Measurements from ENCODE around the gene IFIT1B. TPM values are rescaled to one million over a fixed set of nuclear protein-coding genes. Genes with fewer than 3 reads are reported as not detected.
"Not testable (repeated sequence)": the region's sequence is repeated elsewhere in the genome, so short reads cannot be mapped to it uniquely, and the experiment has no call there.

Gene IFIT1B
- total RNA-seq, 2 experiments from 2014 or later, result 0.15 TPM; not detected in 1

- POLR2A ChIA-PET, result interaction anchor here (1.7 to 3.1 kb wide), 2 partner anchors 20 to 289 kb away, joined by 11 to 18 read pairs; partner anchors contain the start of genes IFIT1 and KIF20B
- Mint-ChIP-seq H3K27ac (peak overlapping the region; percentile 55), H3K36me3 (ENCODE audit: low read depth) (peaks cover 84% of the 10 kb centered on the region), H3K9me3 (peaks cover 12% of the 10 kb centered on the region), H3K4me1 (peaks cover 50% of the 10 kb centered on the region), H3K4me3 (peak overlapping the region; percentile 31)
- not testable (repeated sequence) for H3K27me3 Mint-ChIP-seq
- CTCF ChIA-PET, result interaction anchor here (1.3 to 3.6 kb wide), 2 partner anchors 20 to 289 kb away, joined by 4 to 19 read pairs; partner anchors contain the start of genes IFIT1 and KIF20B
- peak; percentile 33 for DNase-seq
Measured at GRCh38 chr10:89412276-89412675, 34.4 kb downstream of the IFIT1B start.

- DNase-seq, result no peak
- Mint-ChIP-seq H3K27ac (peak overlapping the region; percentile 98), H3K36me3 (ENCODE audit: low read depth) (peaks cover 84% of the 10 kb centered on the region), H3K27me3 (no peaks in the 10 kb centered on the region), H3K4me1 (peaks cover 62% of the 10 kb centered on the region), H3K4me3 (peak overlapping the region; percentile 95), H3K9me3 (peaks cover 12% of the 10 kb centered on the region)
- ChIA-PET POLR2A (interaction anchor here (1.0 to 3.1 kb wide), 21 partner anchors 9 to 423 kb away, joined by 3 to 50 read pairs (median 5); partner anchors contain the start of genes FAS, IFIT1, IFIT2 and IFIT3), CTCF (interaction anchor here (1.3 to 3.6 kb wide), 4 partner anchors 21 to 288 kb away, joined by 3 to 19 read pairs (median 4); partner anchors contain the start of genes IFIT1 and KIF20B)
Measured at GRCh38 chr10:89413398-89413912, 35.6 kb downstream of the IFIT1B start.

DNA sequence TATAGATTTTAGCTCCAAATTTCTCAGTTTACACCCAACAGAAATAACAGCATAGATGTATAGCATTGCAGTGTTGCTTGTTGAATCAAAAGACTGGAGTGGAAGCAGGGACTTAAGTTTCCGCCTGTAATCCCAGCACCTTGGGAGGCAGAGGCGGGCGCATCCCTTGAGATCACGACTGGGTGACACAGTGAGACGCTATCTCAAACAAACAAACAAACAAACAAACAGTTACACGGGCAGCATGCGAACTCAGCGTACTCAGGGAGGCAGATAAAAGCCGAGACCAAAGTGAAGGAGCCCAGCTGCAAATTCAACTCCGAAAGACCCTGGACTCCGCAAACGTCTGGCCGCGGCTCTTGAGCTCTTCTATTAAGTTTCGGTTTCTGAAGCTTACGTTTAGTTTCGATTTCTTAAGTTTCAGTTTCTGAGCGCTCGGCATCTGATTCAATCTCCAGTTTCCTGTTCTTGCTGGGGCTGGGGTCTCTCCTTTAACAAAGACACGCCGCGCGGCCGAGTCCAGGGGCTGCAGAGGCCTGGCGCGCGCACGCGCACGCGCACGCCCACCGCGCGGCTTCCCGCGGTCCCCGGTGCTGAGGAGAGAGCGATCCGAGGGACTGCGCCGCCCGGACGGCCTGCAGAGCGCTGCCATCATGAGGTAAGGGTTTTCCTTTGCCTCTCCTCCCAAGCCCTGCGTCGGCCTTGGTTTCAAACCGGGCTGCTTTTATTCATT is 36.5 kb downstream of the IFIT1B start, which contains the start of gene IFIT5:
TSS of gene IFIT5 (plus strand) at position 423 of the 733 bp plus-strand sequence. CDS start at position 654, 231 bp downstream.
- H3K4me1 Mint-ChIP-seq, result peaks cover 63% of the 10 kb centered on the region
- peaks cover 76% of the 10 kb centered on the region for H3K36me3 Mint-ChIP-seq (ENCODE audit: low read depth)
- H3K27ac Mint-ChIP-seq, result peak within 1 kb of the TSS; percentile 98
- peak; percentile 71 for DNase-seq
- POLR2A ChIA-PET, result interaction anchor here (0.6 to 3.1 kb wide), 30 partner anchors 9 to 1552 kb away, joined by 3 to 50 read pairs (median 4); partner anchors contain the start of genes FAS, IFIT1, IFIT2 and IFIT3
- H3K4me3 Mint-ChIP-seq, result peak within 1 kb of the TSS; percentile 95
- no peaks in the 10 kb centered on the region for H3K27me3 Mint-ChIP-seq
- CTCF ChIA-PET, result interaction anchor here (0.8 to 3.6 kb wide), 7 partner anchors 12 to 229 kb away, joined by 3 to 19 read pairs (median 5); partner anchors contain the start of genes IFIT1, IFIT2, IFIT3 and LIPA
- peaks cover 12% of the 10 kb centered on the region for H3K9me3 Mint-ChIP-seq

DNA sequence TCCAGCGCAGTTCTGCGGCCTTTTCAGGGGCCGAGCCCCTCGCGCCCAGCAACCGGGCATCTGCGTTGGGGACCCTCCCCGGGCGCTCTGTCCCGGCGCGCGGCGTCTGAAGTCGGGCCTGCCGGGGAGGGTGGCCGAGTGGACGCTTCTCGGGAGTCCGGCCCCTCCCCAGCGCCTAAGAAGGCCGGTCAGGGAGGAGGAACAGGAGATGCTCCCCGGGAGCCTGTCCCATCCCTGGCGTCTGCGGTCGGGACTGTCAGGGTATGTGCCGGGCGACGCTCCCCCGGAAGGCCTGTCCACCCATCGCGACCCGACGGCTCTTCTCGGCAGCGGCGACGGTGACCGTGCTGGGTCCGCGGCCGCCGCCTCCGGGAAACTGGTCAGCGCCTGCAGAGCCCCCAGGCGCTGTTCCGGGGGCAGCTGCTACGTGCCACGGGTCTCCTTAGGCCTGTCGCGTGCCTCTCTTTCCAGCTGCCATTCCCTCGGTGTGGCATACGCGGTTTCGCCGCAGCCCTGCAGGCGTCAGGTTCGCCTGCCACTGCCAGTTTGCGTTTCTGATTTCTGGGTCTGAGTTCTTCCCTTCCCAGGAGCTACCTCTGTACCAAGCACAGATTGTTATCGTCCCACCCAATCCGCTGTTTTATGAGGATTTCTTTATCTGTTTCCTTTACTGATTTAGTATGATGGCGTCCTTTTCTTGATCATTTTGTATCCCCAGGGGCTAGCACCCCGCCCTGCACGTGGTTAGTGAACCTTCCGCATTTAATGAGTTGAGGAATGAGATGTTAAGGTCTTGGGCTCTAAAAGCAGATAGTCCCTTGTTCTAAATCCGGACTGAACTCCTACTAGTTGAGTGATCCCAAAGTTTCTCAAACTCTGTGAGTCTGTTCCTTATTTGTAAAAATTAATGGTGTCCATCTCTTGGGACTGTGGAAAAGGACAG is 37.3 kb downstream of the IFIT1B start:
- peaks cover 76% of the 10 kb centered on the region for H3K36me3 Mint-ChIP-seq (ENCODE audit: low read depth)

GRCh38 chr10:89416465-89416864 is 38.6 kb downstream of the IFIT1B start:
- Mint-ChIP-seq H3K27ac (peak overlapping the region; percentile 98), H3K9me3 (peaks cover 9% of the 10 kb centered on the region), H3K4me3 (peak overlapping the region; percentile 95), H3K36me3 (ENCODE audit: low read depth) (peaks cover 76% of the 10 kb centered on the region), H3K4me1 (peaks cover 64% of the 10 kb centered on the region), H3K27me3 (no peaks in the 10 kb centered on the region)
- ChIA-PET CTCF (interaction anchor here (0.6 kb wide), 1 partner anchor 13 kb away, joined by 3 read pairs; no protein-coding TSS in a partner anchor), POLR2A (interaction anchor here (1.3 kb wide), 1 partner anchor 285 kb away, joined by 3 read pairs; the partner anchor contains the start of gene KIF20B)
- no peak for DNase-seq

More for the DNA sequence above, 37.3 kb downstream of the IFIT1B start:
- Mint-ChIP-seq H3K9me3 (peaks cover 11% of the 10 kb centered on the region), H3K4me1 (peaks cover 66% of the 10 kb centered on the region), H3K27me3 (no peaks in the 10 kb centered on the region), H3K4me3 (peak overlapping the region; percentile 95), H3K27ac (peak overlapping the region; percentile 98)
- CTCF ChIA-PET, result interaction anchor here (1.0 to 3.6 kb wide), 7 partner anchors 23 to 281 kb away, joined by 3 to 19 read pairs (median 4); partner anchors contain the start of genes IFIT1, IFIT2, IFIT3 and LIPA
- POLR2A ChIA-PET, result interaction anchor here (0.6 to 3.1 kb wide), 23 partner anchors 8 to 1553 kb away, joined by 3 to 50 read pairs (median 4); partner anchors contain the start of genes FAS, IFIT1, IFIT2 and IFIT3
- peak; percentile 54 for DNase-seq

GRCh38 chr10:89419548-89419947 is 41.7 kb downstream of the IFIT1B start:
- ChIA-PET POLR2A (interaction anchor here (0.9 to 1.7 kb wide), 3 partner anchors 168 to 282 kb away, joined by 3 read pairs; partner anchors contain the start of genes KIF20B and LIPA), CTCF (interaction anchor here (0.6 to 2.0 kb wide), 3 partner anchors 50 to 149 kb away, joined by 3 to 7 read pairs (median 5); partner anchors contain the start of gene IFIT2)
- no peak overlapping the region for H3K27ac Mint-ChIP-seq
- DNase-seq, result no peak
- H3K9me3 Mint-ChIP-seq, result no peaks in the 10 kb centered on the region
- no peaks in the 10 kb centered on the region for H3K27me3 Mint-ChIP-seq
- H3K4me3 Mint-ChIP-seq, result peak overlapping the region; percentile 14
- peaks cover 68% of the 10 kb centered on the region for H3K36me3 Mint-ChIP-seq (ENCODE audit: low read depth)
- peaks cover 43% of the 10 kb centered on the region for H3K4me1 Mint-ChIP-seq

DNA sequence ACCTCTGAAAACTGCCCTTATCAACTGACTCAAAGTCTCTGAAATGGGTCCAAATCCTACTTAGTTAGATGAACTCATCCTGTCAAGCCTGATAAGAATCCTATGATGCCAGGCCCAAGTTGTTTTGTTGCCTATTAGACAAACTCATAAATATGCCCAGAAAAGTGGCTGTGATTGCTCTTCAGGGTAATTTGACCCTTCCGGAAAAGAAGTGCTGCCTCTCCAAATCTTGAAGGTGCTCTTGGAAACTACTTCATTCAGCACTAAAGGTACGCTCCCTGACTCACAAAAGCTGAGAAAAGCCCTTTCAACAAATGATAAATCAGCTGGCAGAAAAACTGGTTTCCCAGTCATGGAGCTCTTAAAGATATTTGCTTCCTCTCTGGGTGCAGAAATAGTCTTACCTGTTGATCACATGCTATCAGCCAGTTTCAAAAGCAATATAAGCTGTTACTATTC is 43.2 kb downstream of the IFIT1B start:
- H3K4me1 Mint-ChIP-seq, result peaks cover 36% of the 10 kb centered on the region
- H3K27me3 Mint-ChIP-seq, result no peaks in the 10 kb centered on the region
- peaks cover 58% of the 10 kb centered on the region for H3K36me3 Mint-ChIP-seq (ENCODE audit: low read depth)
- no peaks in the 10 kb centered on the region for H3K9me3 Mint-ChIP-seq
- CTCF ChIA-PET, result no interaction called here
- no peak for DNase-seq
- no peak overlapping the region for H3K4me3 Mint-ChIP-seq
- POLR2A ChIA-PET, result no interaction called here
- no peak overlapping the region for H3K27ac Mint-ChIP-seq

DNA sequence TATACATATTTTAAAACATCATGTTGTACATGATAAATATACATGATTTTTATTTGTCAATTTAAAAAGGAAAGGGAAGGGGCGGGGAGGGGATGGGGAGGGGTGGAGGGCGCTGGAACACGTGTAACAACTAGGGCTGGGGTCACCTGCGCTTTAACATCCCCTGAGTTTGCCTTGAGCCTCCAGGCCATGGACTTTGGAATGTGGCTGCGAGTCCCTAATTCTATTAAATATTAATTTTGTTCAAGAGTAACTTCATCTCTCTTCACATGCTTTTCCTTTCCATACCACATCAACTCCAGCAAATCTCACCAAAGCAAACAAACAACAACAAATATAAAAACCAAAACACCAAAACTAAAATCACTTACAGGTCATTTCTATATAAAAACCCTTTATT is 47.1 kb downstream of the IFIT1B start:
- ChIA-PET POLR2A (no interaction called here), CTCF (no interaction called here)
- Mint-ChIP-seq H3K36me3 (ENCODE audit: low read depth) (peaks cover 33% of the 10 kb centered on the region), H3K4me3 (no peak overlapping the region), H3K4me1 (peaks cover 11% of the 10 kb centered on the region), H3K27me3 (peaks cover 3% of the 10 kb centered on the region), H3K27ac (no peak overlapping the region), H3K9me3 (no peaks in the 10 kb centered on the region)
- DNase-seq, result no peak

DNA sequence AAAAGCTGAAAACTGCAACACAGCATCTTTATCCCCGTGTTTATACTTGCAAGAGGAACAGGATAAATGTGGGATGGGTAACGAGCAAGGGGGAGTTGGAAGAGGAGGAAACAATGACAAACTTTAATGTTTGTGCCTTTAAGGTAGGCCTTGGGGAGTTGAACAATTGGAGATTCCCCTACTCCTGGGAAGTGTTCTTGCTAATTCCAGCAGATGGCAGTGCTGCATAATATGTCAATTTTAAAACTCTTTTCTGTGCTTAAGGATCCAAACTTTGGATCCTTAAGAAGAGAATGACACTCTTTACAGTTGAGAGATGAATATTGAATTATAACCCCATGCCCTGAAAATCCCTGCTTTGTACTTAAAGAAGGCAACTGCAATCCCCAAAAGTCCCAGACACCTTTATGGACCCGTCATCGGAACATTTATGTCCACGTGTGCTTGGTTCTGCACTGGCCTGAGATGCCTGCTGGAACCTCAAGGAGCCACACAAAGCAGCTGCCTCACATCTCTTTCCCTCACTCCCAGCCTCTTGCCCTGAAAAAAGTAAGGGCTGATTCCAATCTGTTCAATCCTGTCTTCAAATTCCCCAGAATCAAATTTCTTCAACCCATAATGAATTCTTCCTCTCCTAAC is 48.5 kb downstream of the IFIT1B start:
- H3K9me3 Mint-ChIP-seq, result no peaks in the 10 kb centered on the region
- peaks cover 3% of the 10 kb centered on the region for H3K27me3 Mint-ChIP-seq
- H3K36me3 Mint-ChIP-seq (ENCODE audit: low read depth), result peaks cover 20% of the 10 kb centered on the region
- no peak for DNase-seq
- peaks cover 2% of the 10 kb centered on the region for H3K4me1 Mint-ChIP-seq
- ChIA-PET POLR2A (no interaction called here), CTCF (no interaction called here)
- H3K27ac Mint-ChIP-seq, result no peak overlapping the region
- H3K4me3 Mint-ChIP-seq, result no peak overlapping the region

DNA sequence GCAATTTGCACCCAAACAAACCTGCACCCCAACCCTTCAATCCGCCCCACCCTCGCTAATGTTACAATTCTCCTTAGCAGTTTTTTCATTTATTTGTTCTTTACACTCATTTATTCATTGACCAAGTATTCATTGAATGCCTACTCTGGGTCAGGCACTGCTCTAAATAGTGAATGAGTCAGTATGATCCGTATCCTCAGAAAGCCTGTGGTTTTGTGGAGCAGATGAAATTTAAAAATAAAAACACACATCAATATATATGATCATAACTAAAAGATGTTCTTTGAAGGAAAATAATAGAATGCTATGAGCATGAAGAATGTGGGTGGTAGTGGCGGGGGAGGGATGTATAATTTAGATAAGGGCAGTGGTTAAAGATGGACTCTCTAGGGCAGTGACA is 49.8 kb downstream of the IFIT1B start:
- H3K4me3 Mint-ChIP-seq, result no peak overlapping the region
- ChIA-PET CTCF (no interaction called here), POLR2A (no interaction called here)
- no peaks in the 10 kb centered on the region for H3K4me1 Mint-ChIP-seq
- no peaks in the 10 kb centered on the region for H3K9me3 Mint-ChIP-seq
- no peak for DNase-seq
- no peak overlapping the region for H3K27ac Mint-ChIP-seq
- peaks cover 3% of the 10 kb centered on the region for H3K27me3 Mint-ChIP-seq
- peaks cover 9% of the 10 kb centered on the region for H3K36me3 Mint-ChIP-seq (ENCODE audit: low read depth)

DNA sequence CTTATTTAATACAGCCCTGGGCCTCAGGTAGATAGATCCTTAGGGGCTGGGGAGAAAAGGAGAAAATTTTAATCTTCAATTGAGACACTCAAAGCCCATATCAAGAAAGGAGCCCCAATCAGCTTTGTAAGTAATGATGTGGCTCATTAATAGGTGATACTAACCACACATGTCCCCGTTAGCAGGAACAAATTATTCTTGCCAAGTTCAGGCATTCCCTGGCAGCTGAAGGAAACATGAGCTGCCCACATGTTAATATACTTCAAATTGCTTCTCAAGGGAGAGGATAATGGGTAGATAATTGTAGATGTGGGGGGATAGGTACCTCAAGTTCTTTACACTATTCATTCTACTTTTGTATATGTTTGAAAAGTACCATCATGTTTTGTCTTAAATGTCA is 51.0 kb downstream of the IFIT1B start:
- DNase-seq, result no peak
- peaks cover under 1% of the 10 kb centered on the region for H3K36me3 Mint-ChIP-seq (ENCODE audit: low read depth)
- CTCF ChIA-PET, result interaction anchor here (0.6 to 1.2 kb wide), 2 partner anchors 10 to 12 kb away, joined by 3 read pairs; no protein-coding TSS in a partner anchor
- POLR2A ChIA-PET, result interaction anchor here (0.9 kb wide), 1 partner anchor 10 kb away, joined by 3 read pairs; no protein-coding TSS in a partner anchor
- no peaks in the 10 kb centered on the region for H3K9me3 Mint-ChIP-seq
- no peaks in the 10 kb centered on the region for H3K4me1 Mint-ChIP-seq
- no peak overlapping the region for H3K27ac Mint-ChIP-seq
- H3K27me3 Mint-ChIP-seq, result peaks cover 10% of the 10 kb centered on the region
- H3K4me3 Mint-ChIP-seq, result no peak overlapping the region

Data from activated CD4-positive, alpha-beta memory T cell treated with anti-CD3 and anti-CD28 coated beads, Interleukin-2, amount 10 ng/mL, durations not matched to agents 7 days and 5 days (primary cell).